BJ (cell line): ENCODE results near the gene KIF5A. TPM values are rescaled to one million over a fixed set of nuclear protein-coding genes. Genes with fewer than 3 reads are reported as not detected.

Experiments used
- CTCF ChIA-PET: fragments of 350-600 bp; formaldehyde crosslinking; extraction: SDS; loops from one replicate; lab custom pipeline; 2021; ENCODE audit warnings: antibody characterized with exemption, inconsistent platforms; lab: Yijun Ruan, JAX
- POLR2A ChIA-PET: fragments of 300-600 bp; sonication (Branson Sonifier 250); formaldehyde crosslinking; extraction: SDS; loops from one replicate; lab custom pipeline; 2021; ENCODE audit warnings: antibody characterized with exemption; lab: Charles Lee
- DNase-seq: peaks from one replicate; pipeline ENCODE4 v3.0.0-alpha.2; 2011; ENCODE audit warnings: low read depth
- H3K27me3 ChIP-seq: 2 replicates; pipeline ENCODE4 v1.6.0; 2011; ENCODE audit warnings: low read length; ENCODE audit not compliant: control insufficient read depth, insufficient read depth
- H3K36me3 ChIP-seq: 2 replicates; pipeline ENCODE4 v1.5.1; 2011; ENCODE audit warnings: low read length; ENCODE audit not compliant: control insufficient read depth, insufficient read depth
- H3K4me3 ChIP-seq: 2 replicates; pipeline ENCODE4 v1.5.1; 2011; ENCODE audit warnings: low read depth, mild to moderate bottlenecking, control low read depth, low read length
- polyA plus RNA-seq: library from polyadenylated mRNA; depleted of rRNA; stranded (reverse); fragments of >200 nt; gene quantifications from 2 replicates; pipeline ENCODE4 v1.2.3, GENCODE V29; 2011
- TF ChIP-seq, protein P1 (sequence below): IDR thresholded peaks from 2 replicates; pipeline ENCODE4 v1.5.1; 2011; ENCODE audit warnings: low read depth, mild to moderate bottlenecking, control low read depth, inconsistent platforms, low read length, moderate library complexity; ENCODE audit not compliant: insufficient read depth

KIF5A gene
- polyA plus RNA-seq, 1 experiment: 0.64 TPM

DNA sequence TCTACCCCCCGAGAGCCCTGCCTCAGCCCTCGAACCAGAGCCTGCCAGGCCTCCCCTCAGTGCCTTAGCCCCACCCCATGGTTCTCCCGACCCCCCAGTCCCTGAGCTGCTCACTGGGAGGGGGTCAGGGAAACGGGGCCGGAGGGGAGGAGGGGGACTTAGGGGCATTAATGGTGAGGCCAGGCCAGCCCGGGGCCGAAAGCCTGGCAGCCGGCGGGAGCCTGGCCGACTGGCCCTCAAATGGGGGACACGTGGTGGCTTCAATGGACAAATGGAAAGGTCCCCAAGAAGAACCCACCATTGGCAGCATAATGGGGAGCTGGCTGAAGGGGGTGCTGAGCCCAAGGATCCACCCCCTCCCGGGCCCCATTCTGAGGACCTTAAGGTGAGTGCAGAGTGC lies 21.7 kb upstream of the KIF5A start:
- no peak for DNase-seq
- TF ChIP-seq, protein P1, sequence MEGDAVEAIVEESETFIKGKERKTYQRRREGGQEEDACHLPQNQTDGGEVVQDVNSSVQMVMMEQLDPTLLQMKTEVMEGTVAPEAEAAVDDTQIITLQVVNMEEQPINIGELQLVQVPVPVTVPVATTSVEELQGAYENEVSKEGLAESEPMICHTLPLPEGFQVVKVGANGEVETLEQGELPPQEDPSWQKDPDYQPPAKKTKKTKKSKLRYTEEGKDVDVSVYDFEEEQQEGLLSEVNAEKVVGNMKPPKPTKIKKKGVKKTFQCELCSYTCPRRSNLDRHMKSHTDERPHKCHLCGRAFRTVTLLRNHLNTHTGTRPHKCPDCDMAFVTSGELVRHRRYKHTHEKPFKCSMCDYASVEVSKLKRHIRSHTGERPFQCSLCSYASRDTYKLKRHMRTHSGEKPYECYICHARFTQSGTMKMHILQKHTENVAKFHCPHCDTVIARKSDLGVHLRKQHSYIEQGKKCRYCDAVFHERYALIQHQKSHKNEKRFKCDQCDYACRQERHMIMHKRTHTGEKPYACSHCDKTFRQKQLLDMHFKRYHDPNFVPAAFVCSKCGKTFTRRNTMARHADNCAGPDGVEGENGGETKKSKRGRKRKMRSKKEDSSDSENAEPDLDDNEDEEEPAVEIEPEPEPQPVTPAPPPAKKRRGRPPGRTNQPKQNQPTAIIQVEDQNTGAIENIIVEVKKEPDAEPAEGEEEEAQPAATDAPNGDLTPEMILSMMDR: no peak
- ChIA-PET CTCF (interaction anchor here (1.0 kb wide), 1 partner anchor 54 kb away, joined by 3 read pairs; no protein-coding TSS in a partner anchor), POLR2A (no interaction called here)
- no peaks in the 10 kb centered on the region for H3K27me3 ChIP-seq
- H3K4me3 ChIP-seq: no peak overlapping the region
- H3K36me3 ChIP-seq: peaks cover 46% of the 10 kb centered on the region

DNA sequence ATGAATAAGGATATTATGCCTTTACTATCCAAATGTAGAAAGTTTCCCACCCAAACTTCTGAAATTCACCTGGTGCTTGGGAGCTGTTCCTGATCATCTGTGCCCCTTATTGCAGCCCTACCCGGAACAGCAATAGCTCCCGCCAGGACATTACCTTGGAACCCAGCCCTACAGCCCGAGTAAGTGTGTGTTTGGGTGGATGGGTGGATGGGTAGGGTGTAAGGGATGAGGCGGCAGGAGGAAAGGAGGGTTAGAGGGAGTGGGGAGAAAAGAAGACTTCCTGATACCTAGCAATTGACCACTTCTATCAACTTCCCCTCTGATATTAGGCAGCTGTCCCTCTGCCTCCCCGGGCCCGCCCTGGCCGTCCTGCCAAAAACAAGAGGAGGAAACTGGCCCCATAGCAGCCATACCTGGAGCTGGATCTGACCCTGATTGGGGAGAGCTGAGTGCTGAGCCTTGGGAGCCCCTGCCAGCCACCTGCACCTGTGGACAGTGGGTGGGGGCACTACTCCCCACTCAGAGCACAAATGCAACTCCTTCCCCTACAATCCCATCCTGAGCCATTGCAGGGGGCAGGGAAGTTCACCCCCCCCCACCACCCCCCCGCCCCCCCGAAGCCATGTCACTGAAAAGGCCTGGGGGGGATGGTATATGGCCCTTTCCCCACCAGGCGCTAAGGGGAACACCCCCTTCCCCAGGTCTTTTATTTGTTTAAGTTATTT lies 20.9 kb upstream of the KIF5A start:
- Histone ChIP-seq H3K27me3 (no peaks in the 10 kb centered on the region), H3K36me3 (peaks cover 50% of the 10 kb centered on the region), H3K4me3 (no peak overlapping the region)
- DNase-seq: no peak
- ChIA-PET POLR2A (no interaction called here), CTCF (interaction anchor here (0.9 kb wide), 1 partner anchor 15 kb away, joined by 3 read pairs; no protein-coding TSS in a partner anchor)
- TF ChIP-seq, protein P1: no peak

DNA sequence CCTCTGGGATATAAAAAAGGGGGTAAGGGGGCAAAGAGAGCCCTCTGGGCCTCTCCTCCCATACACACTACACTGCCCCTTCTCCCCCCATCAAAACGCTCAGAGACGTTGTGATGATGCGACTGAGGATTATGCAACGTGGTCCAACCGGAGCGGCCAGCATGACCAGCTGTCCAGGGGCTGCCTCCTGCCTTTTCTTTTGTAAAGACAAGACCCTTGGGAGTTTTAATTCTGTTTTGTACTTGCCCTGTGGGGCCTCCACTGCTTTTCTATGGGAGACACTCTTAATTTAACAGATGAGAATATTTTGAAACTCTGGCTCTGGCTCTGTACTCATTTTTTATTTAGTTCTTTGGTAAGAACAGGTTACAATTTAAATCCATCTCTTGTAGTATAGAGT lies 20.0 kb upstream of the KIF5A start:
- ChIA-PET POLR2A (interaction anchor here (0.6 kb wide), 1 partner anchor 10 kb away, joined by 4 read pairs; no protein-coding TSS in a partner anchor), CTCF (no interaction called here)
- no peaks in the 10 kb centered on the region for H3K27me3 ChIP-seq
- no peak for DNase-seq
- peaks cover 49% of the 10 kb centered on the region for H3K36me3 ChIP-seq
- TF ChIP-seq, protein P1: no peak
- H3K4me3 ChIP-seq: no peak overlapping the region

DNA sequence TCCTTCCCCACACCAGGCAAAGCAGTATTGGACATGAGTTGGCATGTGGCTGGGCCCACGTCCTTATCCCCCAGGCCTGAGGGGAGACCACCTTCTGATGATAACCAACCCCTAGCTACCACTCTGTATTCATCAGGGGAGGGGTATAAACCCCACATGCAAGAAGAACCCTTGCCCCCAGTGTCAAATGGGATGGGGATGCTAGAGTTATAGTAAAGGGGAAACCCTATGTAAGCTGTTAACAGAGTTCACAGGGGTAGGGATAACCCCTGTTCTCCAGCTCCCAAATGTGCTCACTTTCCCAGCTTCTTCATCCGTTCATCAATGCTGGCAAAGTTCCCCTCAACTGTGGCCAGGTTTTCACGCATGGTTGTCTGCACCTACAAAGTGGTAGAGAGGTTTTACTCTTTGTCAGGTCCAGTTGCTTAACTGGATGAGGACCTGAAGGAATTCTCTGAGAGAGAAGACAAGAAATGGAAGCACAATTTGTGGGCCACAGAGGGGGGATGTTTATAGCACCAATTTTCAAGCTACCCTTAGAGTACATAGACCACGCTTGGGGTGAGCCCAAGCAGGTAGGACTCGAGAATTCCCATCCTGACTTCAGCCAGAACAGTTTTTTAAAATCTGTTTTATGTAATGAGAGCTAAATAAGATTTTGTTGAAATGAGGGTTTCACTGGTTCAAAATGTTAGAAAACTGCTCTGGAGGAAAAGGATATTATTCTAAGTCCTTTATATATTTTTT lies 19.3 kb upstream of the KIF5A start:
- no peak overlapping the region for H3K4me3 ChIP-seq
- no peak for DNase-seq
- no peaks in the 10 kb centered on the region for H3K27me3 ChIP-seq
- ChIA-PET CTCF (interaction anchor here (1.1 kb wide), 1 partner anchor 13 kb away, joined by 3 read pairs; no protein-coding TSS in a partner anchor), POLR2A (interaction anchor here (0.6 kb wide), 1 partner anchor 11 kb away, joined by 4 read pairs; no protein-coding TSS in a partner anchor)
- TF ChIP-seq, protein P1: no peak
- peaks cover 48% of the 10 kb centered on the region for H3K36me3 ChIP-seq

- H3K36me3 ChIP-seq: peaks cover 44% of the 10 kb centered on the region
- H3K4me3 ChIP-seq: no peak overlapping the region
- ChIA-PET CTCF (interaction anchor here (0.6 to 1.1 kb wide), 2 partner anchors 13 to 101 kb away, joined by 3 read pairs; partner anchors contain the start of gene B4GALNT1), POLR2A (no interaction called here)
- DNase-seq: no peak
- no peaks in the 10 kb centered on the region for H3K27me3 ChIP-seq
- TF ChIP-seq, protein P1: no peak
Observed at GRCh38 chr12:57531836-57532235, 18.0 kb upstream of the KIF5A start.
